ENCODE measurements around the gene SRRM4.
A peak's percentile ranks its signal among the peaks of the same experiment; 100 is the strongest.
"Not testable (repeated sequence)": the region's sequence is repeated elsewhere in the genome, so short reads cannot be mapped to it uniquely, and the experiment has no call there.

The SRRM4 gene, protein sequence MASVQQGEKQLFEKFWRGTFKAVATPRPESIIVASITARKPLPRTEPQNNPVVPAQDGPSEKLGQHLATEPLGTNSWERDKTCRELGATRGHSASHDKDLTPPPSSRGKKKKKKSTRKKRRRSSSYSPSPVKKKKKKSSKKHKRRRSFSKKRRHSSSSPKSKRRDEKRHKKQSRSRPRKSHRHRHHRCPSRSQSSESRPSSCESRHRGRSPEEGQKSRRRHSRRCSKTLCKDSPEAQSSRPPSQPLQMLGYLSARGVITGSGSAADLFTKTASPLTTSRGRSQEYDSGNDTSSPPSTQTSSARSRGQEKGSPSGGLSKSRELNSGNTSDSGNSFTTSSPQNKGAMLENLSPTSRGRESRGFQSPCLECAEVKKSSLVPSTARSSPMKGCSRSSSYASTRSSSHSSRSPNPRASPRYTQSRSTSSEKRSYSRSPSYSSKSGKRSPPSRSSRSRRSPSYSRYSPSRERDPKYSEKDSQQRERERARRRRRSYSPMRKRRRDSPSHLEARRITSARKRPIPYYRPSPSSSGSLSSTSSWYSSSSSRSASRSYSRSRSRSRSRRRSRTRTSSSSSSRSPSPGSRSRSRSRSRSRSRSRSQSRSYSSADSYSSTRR

DNA sequence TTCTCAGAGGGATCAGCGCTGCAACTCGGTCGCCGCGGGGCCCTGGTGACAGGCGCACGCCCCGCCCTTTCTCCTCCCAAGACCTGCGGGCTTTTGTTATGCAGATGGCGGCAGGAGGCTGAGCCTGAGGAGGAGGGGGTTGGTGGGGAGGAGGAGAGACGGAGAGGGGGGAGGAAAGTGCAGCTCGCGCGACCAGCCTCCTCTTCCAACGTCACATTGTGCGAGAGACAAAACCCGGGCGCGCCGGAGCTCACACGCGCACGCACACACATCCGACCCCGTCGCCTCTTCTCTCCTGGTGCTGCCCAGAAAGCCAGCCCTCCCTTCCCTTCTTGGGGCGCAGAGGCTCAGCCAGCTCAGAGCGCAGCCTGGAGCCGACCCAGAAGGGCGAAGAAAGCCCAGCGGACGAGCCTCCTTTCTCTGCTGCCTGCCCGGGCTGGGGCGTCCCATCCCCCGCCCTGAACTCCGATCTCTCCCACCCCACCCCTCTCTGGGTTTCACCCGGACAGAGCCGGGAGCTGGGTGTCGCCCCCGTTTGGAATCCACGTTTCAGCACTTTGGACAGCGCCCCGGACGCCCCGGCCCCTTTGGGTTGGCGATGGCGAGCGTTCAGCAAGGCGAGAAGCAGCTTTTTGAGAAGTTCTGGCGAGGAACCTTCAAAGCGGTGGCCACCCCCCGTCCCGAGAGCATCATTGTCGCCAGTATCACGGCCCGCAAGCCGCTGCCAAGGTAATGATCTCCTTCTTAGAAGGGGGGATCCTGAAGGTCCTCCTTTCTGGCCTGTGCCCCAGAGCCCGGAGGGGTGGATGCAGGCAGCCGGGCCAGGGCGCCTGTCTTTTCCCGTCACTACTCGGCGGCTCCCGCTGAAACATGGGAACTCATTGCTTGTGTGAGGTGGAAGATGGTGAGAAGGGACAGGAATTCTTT is at the start of gene SRRM4:
TSS of gene SRRM4 (plus strand) at position 257 of the 927 bp plus-strand sequence. CDS start at position 599, 342 bp downstream.
- peak; percentile 50 for DNase-seq

DNA sequence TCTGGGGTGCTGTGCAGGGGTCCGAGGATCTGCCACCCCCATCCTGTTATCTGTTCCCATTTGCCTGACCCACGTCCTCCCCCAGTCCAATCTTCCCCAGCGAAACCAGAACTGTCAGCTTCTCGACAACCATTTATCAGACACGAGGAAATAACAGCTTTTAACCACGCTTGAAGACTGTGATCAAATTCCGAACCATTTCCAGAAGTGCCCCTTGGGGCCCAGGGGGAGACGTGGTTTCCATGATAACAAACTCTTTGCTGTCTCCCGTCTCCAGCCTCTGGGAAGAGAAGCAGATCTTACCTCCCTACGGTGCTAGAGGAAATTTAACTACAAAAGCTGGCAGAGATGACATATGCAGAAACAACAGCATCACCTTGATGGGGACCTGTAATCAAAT is 35.1 kb upstream of the SRRM4 start:
- DNase-seq = no peak

DNA sequence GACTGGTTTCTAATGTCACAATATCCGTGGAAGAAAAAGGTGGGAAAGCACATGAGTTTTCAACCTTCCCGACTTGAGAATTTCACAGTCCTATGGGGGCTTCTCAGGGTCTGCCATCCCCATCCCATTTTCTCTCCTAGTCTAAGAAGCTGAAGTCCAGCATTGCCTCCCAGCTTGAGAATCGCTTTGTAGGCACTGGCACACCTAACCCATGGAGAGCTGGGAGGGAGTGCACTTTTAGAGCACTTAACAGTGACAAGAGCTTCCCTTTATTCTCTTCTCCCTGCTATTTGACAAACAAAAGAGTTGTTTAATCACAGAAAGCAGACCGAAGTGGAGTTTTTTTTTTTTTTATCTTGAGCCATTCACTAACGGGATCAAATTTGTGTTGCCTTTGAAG is 22.8 kb upstream of the SRRM4 start:
- DNase-seq = no peak

DNA sequence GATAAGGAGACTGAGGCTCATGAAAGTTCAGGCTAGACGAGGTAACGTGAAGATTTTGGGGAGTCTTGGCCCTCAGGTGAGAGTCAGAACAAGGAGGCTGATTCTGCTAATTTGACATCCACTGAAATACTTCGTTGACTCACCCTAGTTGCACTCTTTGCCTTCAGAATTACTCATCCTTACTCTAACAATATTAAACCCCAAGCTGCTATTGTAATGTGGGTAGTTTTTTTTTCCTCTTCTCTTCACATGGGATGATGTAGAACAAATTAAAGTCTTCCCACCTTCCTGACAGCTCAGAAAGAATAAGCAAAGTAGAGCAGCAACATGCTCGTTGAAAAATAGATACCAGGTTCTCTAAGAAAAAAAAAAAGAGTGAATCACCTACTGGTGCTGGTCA is 22.0 kb upstream of the SRRM4 start:
- DNase-seq = no peak

DNA sequence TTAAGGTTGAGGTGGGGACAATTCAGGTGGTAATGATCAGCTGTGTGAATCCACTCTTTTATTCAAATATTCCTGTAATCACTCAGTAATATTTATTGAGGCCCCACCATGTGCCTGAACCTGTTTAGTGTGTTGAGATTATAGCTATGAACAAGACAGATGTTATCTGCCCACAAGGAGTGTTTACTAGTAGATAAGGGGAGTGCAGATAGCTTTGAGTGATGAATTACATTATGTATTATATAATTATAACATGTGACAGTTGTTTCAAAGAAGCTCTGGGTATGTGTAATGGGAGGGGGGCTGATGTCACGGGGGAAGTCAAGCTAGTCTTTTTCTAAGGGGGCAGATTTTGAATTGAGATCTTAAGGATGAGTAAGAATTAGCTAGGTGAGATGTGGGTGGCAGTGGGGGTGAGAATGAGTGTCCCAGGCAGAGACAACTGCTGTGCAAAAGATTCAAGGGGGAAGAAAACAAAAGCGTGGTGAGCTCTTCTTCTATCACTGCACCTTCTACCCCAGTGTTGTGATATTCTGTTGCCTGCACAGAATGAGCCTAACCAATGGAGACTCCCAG is 21.3 kb upstream of the SRRM4 start:
- no peak for DNase-seq

DNA sequence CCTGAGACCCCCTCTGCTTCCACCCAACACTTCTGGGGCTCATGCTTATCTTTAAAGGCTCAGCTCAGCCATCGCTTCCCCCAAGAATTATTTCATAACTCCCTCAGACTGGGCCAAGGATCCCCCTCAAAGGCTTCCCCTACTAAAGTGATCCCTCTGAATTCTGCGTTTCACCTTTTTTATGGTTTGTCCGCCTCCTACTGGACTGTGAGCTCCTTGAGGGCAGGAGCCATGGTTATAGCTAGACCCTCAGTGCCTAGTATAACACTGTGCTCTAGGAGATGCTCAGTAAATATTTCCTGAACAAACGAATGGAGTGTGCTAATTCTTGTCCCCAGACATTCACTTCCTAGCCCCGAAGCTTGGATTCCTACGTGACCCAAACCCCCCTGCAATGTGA is 20.5 kb upstream of the SRRM4 start:
- no peak for DNase-seq

DNA sequence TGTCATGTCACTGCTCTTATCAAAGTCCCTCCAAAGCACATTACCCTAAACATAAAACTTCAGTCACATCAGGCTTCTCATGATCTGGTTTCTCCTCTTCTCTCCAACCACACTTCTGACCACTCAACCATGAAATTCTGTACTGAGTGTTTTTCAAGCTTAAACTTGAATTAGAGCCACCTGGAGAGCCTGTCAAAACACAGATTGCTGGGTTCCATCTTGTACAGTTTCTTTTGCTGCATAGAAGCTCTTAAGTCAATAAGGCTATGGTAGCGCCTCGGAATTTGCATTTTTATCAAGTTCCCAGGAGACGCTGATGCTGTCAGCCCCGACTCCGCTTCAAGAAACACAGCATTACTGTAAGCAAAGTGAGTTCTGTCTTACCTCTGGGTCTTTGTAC is 16.4 kb upstream of the SRRM4 start:
- DNase-seq = no peak

DNA sequence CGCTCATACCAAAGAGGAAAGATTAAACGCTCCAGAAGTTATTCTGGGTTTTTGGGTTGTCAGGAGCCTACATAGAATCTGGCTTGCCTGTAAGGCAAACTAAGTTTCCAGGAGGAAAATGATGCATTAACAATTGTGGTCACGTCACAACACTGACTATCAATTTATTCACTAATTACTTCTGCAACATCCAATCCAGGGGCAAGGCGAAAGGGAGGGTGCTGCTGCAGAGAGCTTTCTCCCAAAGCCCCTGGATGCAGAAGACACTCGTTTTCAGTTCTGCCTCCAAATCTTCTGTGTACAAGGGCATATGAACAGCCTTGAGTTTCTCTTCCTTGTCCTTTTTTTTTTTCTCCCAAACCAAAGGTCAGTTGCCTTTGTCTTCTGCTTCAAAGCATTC is 10.5 kb upstream of the SRRM4 start:
- DNase-seq = no peak

DNA sequence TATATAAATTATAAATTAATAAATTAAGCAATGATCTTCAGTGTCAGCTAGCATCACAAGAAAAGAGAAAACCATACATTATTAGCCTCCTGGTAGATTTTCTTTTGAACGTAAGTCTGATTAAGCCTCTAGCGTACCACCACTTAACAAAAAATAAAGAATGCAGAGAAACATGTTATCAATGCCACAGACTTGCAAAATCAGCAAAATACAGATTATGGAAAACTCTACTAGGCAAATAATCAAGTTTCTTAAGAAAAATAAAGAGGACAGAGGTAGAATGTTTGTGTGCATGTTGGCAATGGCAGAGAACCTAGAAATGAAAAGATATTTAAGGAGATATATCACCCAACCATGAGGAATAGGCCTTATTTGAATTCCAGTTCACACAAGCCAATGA is 8.4 kb upstream of the SRRM4 start:
- DNase-seq = no peak

DNA sequence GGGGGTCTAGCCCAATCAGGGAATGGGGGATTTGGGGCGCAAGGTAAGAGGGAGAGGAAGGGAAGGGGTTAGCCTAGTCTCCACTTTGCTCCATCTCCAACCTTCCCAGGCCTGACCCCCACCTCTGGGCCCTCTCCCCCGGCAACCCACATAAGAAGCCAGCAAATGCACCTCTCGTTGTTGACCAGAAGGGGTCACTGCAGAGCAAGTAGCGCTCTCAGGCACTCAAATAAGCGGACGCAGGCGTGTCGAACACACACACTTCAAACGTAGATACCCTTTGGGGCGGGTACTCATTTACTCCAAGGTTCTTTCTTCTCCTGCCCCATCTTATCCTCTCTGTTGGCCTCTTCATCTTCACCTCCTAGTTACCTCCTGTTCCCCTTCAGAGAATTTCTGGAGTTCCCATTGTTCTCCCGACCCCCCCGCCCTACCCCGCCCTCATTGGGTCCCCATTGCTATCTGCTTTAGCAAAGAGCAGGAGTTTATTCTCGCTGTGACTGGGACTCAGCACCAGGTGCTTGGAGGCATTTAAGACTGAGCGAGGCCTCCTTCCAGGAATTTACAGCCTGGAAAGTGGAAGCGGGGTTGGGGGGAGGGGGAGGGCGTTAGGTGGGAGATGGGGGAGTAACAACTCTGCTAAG is 1.5 kb upstream of the SRRM4 start:
- peak; percentile 55 for DNase-seq

DNA sequence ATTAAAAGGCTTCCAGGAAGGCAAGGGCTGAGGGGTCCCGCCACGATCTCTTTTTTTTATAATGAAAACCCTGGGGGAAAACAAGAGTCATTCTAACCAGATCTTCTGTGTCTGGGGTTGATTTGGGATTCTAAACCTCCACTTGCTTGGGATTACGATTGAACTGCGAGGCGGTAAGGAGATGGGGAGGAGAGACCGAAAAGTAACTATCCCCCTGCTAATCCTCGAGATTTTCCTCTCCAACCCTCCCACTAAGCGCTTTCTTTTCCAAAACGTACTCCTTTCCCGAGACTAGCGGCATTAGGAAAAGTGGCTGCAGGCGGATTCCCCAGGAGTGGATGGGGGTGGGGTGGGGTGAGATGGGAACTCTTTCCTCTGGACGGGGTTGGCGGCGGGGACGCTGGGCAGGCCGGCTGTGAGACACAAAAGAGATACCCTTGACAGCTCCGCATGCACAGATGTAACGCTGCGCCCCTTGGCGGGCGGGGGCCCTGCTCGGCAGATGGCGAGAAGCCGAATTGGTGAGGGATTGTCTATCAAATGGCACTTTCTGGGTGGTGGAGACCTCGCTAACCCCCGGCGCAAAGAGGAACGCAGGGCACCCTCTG is 830 bp upstream of the SRRM4 start:
- DNase-seq = no peak

DNA sequence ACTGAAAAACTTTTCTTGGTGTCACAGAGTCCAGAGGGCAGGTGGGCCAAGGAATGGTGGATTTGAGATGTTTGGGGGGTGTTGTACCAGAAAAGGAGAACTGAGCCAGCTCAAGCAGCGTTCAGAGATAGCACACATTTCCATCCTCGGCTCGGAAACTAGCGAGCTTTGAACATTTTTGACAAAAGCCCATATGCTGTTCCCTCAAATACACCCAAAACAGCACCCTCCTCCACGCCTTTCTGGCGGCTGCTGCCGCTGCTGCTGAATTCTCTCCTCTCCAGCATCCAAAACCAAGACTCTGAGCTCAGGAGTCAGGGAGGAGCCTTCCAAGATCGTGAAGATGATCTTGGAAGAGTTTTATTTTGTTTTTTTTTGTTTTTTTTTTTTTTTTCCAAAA is 961 bp downstream of the SRRM4 start:
- no peak for DNase-seq

DNA sequence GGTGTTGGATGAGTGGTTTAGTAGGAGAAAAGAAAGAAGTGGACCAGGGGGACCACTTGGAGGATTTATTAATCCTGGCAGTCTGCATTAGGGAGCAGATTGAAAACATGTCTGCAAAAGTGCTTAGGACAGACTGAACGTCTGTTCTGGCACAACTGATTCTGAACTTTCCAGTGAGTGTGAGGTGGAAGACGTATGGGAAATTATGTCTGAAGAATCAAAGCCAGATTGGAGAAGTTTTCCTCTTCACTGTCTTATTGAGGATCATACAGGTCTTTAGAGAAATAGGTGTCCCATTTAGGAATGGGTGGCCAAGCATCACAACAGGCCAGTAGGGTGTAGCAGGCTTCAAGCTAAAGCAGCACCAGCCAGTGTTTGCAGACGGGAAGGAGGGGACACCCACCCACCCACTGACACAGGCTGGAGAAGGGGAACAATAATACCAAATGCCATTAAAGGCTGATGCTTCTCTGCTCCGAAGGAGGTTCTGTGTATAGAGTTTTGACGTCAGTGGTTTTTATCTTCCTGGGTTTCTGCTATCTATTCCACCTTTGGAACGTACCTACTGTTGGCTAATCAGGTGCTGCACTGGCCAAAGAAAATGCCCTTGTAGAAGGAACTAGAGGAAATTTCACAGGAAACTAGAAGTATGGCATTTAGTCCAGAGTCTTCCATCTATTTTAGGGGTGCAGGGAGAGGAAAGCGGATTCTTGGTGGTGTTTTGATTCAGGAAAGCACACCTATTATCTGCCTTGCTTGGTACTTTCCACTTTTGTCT is 1.8 kb downstream of the SRRM4 start:
- no peak for DNase-seq

DNA sequence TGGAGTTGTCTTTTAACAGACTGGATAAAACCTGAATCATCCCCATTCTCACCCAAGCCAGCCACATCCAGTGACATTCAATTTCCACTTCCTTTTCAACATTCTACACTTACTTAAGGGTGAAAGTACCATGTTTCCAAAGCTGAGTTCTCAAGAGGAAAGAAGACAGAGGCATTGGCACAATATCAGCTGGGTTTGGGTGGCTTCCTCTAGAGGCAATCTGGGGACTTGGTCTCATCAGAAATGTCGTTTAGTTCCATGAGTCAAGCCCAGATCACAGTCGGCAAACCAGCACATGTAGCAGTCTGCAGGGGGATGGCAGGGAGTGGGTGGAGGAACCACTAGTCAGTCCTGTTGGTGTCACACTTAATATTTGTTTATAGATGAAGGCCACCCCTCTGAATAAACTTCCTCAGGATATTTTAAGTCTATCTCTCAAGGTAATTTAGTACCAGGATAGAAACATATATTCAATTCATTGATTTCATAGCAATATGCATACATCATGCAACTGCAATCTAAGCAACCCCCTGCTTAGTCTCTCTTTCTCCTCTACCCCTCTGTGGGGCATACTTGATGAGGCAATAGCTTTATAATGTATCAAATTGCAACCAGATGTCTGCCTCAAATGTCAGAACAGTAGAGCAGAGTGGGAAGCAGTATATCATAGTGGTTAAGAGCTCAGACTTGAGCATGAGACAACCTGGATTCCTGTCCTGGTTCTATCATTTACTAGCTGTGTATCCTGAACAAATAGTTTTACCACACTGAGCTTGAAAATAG is 3.0 kb downstream of the SRRM4 start:
- DNase-seq = no peak

DNA sequence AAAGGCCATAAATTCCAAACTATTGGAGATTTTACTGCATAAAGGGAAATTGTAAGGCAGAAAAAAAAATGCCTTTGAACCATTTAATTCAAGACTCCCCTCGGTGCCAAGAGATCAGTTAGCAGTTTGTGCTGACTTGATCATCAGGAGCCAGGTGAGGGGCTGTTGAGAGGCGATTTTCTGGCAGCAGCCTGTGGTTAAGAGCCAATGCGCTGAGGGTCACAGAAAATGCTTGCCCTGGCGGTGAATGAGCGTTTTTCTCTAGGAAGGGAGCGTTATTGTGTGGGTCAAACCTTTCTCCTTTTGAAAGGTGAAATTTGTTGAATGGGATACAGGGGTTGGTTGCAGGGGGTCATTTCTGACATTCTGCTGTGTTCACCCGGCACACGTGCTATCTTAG is 4.7 kb downstream of the SRRM4 start:
- no peak for DNase-seq

DNA sequence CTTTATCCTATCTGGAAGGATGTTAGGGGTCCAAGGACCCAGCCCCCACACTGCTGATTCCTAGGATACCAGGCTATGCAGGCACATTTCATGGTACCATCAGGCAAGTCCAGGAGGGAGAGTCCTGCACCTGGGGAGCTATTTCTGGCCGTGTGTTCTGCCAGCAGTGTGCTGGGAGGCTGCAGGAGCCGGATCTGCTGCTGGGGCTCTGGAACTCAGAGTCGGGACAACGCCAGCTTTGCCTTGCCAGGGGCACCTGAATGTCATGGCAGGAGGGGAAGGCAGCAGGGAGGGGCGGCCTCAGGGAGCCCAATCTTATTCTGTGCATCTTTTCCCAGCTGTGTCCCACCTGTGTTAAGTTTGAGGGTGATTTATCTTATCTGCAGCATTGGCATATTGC is 17.8 kb downstream of the SRRM4 start:
- no peak for DNase-seq

DNA sequence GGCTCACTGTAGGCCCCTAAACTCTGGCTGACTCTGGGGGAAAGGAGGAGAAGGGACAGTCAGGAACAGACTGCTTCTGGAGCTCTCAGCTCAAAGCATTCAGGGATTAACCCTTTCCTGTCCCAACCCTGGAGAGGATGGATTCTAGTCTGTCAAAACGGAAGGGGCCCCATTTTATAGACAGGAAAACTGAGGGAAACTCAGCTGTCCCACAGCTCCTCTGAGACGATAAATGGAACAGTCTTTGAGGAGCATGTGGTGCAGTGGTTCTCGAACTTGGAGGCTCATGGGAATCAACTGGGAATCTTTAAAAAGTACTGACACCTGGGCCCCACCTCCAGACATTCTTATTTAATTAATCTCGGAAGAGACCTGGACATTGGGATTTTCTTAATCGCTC is 23.7 kb downstream of the SRRM4 start:
- no peak for DNase-seq

DNA sequence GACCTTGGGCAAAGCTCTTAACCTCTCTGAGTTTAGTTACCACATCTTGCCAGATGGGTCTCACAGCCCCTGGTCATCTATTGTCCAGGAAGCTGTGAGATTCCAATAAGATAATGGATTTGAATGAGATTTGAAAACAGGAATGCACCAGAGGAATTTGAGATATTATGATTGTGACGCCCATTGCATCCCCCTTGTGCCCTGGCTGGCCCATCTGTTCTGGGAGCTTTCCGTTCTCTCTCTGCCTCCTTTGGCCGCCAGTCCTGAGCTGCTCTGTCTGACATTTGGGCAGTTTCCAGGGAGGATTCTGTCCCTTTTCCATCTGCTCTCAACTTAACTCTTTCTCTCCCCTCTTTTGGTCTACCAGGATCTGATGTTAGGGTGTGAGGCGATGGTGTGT is 24.6 kb downstream of the SRRM4 start:
- DNase-seq = no peak

DNA sequence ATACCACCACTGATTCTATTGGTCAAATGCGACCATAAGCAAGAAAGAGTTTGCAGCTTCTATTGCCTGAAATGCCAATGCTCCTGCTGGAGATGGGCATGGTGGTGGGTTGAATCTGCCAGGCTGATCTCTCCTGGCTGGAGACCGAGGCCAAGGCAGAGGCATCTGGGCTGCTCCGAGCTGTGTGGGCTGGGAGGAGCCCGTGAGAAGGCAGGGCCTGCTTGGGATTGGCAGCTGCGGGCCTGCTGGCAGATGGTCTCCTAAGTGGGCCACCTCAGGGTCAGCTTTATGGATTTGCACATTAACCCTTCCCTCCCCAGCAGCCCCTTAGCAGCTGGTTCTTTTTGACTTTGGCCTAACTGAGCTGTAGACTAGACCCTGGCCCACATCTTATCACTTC is 25.4 kb downstream of the SRRM4 start:
- no peak for DNase-seq

DNA sequence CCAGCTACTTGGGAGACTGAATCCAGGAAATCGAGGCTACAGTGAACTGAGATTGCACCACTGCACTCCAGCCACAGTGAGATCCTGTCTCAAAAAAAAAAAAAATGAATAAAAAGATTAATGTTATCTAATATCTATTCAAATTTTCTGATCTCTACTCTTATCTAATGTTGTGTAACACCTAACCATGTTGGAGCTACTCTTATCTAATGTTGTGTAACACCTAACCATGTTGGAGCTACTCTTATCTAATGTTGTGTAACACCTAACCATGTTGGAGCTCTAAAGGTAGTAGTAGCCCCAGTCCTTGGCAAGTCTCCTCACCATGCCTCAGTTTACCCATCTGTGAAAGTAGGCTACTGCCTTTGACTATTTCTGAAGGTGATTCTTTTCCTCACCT is 26.9 kb downstream of the SRRM4 start:
- not testable (repeated sequence) for DNase-seq
